Measurements from ENCODE around the gene IGSF9. TPM values are rescaled to one million over a fixed set of nuclear protein-coding genes. Genes with fewer than 3 reads are reported as not detected.

The IGSF9 gene
- total and polyA plus RNA-seq, 2 experiments from 2014 or later = 10.3 to 27.6 TPM

GRCh38 chr1:159951551-159951950 is 6.1 kb upstream of the IGSF9 start:
- Histone ChIP-seq H3K79me2 (replicated peaks; ENCODE audit: insufficient read depth) (no peaks in the 10 kb centered on the region), H3K4me2 (no peak overlapping the region), H3K27me3 (ENCODE audit: insufficient read depth) (no peaks in the 10 kb centered on the region), H3K36me3 (ENCODE audit: insufficient read depth) (no peaks in the 10 kb centered on the region), H3K4me3 (no peak overlapping the region), H3K4me1 (ENCODE audit: insufficient read depth) (peaks cover 2% of the 10 kb centered on the region), H3K9me2 (ENCODE audit: insufficient read depth) (peaks cover 8% of the 10 kb centered on the region), H4K20me1 (replicated peaks; ENCODE audit: insufficient read depth) (no peaks in the 10 kb centered on the region), H3F3A (replicated peaks; ENCODE audit: low read depth) (no peaks in the 10 kb centered on the region), H3K27ac (ENCODE audit: low read depth) (no peak overlapping the region), H2AFZ (no peak overlapping the region)
- no peak overlapping the region for H3K4me3 Mint-ChIP-seq
- H3K4me1 Mint-ChIP-seq = peaks cover 4% of the 10 kb centered on the region; the same call in 2 of the 3 replicates
- no peaks in the 10 kb centered on the region for H3K36me3 Mint-ChIP-seq (ENCODE audit: low read depth)
- H3K9me3 Mint-ChIP-seq = no peaks in the 10 kb centered on the region
- peaks cover 7% of the 10 kb centered on the region for H3K27me3 Mint-ChIP-seq (ENCODE audit: insufficient read depth, low read depth, poor library complexity)
- TF ChIP-seq ZNF331 (CRISPR knock-in tag; IDR thresholded peaks at IDR 0.05; ENCODE audit: low read depth) = no peak
- TF ChIP-seq CREB1 (CRISPR knock-in tag; IDR thresholded peaks at IDR 0.05; ENCODE audit: low read depth) = no peak
- no peak for TF ChIP-seq ZNF114 (CRISPR knock-in tag; IDR thresholded peaks at IDR 0.05)
- TF ChIP-seq REST (IDR thresholded peaks at IDR 0.05; ENCODE audit: unreplicated experiment) = no peak
- TF ChIP-seq EZH2phosphoT487 (IDR thresholded peaks at IDR 0.05; ENCODE audit: unreplicated experiment) = no peak
- TF ChIP-seq CTCF (conservative IDR thresholded peaks at IDR 0.05; ENCODE audit: low read depth in 2 of 2) = no peak
- no peak for TF ChIP-seq STAT1 (IDR thresholded peaks at IDR 0.05; ENCODE audit: unreplicated experiment)
- TF ChIP-seq EZH2 (IDR thresholded peaks at IDR 0.05; ENCODE audit: low read depth, unreplicated experiment) = no peak
- no peak for TF ChIP-seq JUNB (IDR thresholded peaks at IDR 0.05; ENCODE audit: unreplicated experiment)
- no peak for TF ChIP-seq POLR2AphosphoS5 (IDR thresholded peaks at IDR 0.05; ENCODE audit: low read depth)
- no peak for TF ChIP-seq ZNF462 (CRISPR knock-in tag; IDR thresholded peaks at IDR 0.05)
- no peak for TF ChIP-seq NANOG (IDR thresholded peaks at IDR 0.05; ENCODE audit: borderline replicate concordance)
- no peak for TF ChIP-seq ETS1 (IDR thresholded peaks at IDR 0.05)
- no peak for DNase-seq (ENCODE audit: low spot score)
- H3K27ac Mint-ChIP-seq = no peak overlapping the region
- no peak for ATAC-seq
